Keratinocyte (primary cell): ENCODE results near the gene RCN2. TPM values are rescaled to one million over a fixed set of nuclear protein-coding genes. Genes with fewer than 3 reads are reported as not detected.

ENCODE experiments used
- DNase-seq: peaks from one replicate; pipeline ENCODE4 v3.0.0-alpha.2; 2011; ENCODE audit warnings: low read depth, missing footprints, low spot score
- FAIRE-seq: peaks from 2 replicates; lab custom pipeline; 2011; peaks lifted over from hg19 to GRCh38; lab: Jason Lieb, UNC
- H2AFZ ChIP-seq: 2 replicates; pipeline ENCODE4 v1.6.0; 2012; ENCODE audit warnings: low read length, control low read depth, inconsistent platforms; ENCODE audit not compliant: control insufficient read depth
- H3K27ac ChIP-seq: 2 replicates; pipeline ENCODE4 v1.5.1; 2011; ENCODE audit warnings: low read length; ENCODE audit not compliant: control insufficient read depth, insufficient read depth
- H3K27me3 ChIP-seq: 3 replicates; pipeline ENCODE4 v1.6.0; 2011; ENCODE audit warnings: low read length; ENCODE audit not compliant: control insufficient read depth, insufficient read depth; ENCODE audit errors: extremely low read depth
- H3K36me3 ChIP-seq, 2 experiments: 2 replicates in 1 of 2; 3 replicates in 1 of 2; pipeline ENCODE4 v1.5.1; 2011; ENCODE audit warnings: low read length in 2 of 2, mild to moderate bottlenecking in 1 of 2; ENCODE audit not compliant: control insufficient read depth in 2 of 2, insufficient read depth in 2 of 2; ENCODE audit errors: extremely low read depth in 1 of 2
- H3K4me1 ChIP-seq: 3 replicates; pipeline ENCODE4 v1.5.1; 2011; ENCODE audit warnings: low read length; ENCODE audit not compliant: control insufficient read depth, insufficient read depth; ENCODE audit errors: extremely low read depth
- H3K4me2 ChIP-seq: 3 replicates; pipeline ENCODE4 v1.6.0; 2011; ENCODE audit warnings: low read depth, low read length; ENCODE audit not compliant: control insufficient read depth, insufficient read depth; ENCODE audit errors: extremely low read depth
- H3K4me3 ChIP-seq, 3 experiments: fragments of 200-600 bp in 1 of 3; sonication (generic) in 1 of 3; 2 replicates in 2 of 3; 3 replicates in 1 of 3; pipeline ENCODE4 v1.5.1; 2011 to 2016; ENCODE audit warnings: low read length in 3 of 3, mild to moderate bottlenecking in 3 of 3, control low read depth in 2 of 3, inconsistent platforms in 1 of 3, low read depth in 1 of 3, mixed read lengths in 1 of 3, mixed run types in 1 of 3, moderate library complexity in 1 of 3; ENCODE audit not compliant: control insufficient read depth in 2 of 3, insufficient read depth in 2 of 3; ENCODE audit errors: extremely low read depth in 1 of 3
- H3K79me2 ChIP-seq: 2 replicates; pipeline ENCODE4 v1.6.0; 2012; ENCODE audit warnings: low read length; ENCODE audit not compliant: control insufficient read depth, insufficient read depth
- H3K9ac ChIP-seq: 3 replicates; pipeline ENCODE4 v1.6.0; 2011; ENCODE audit warnings: low read length; ENCODE audit not compliant: control insufficient read depth, insufficient read depth; ENCODE audit errors: extremely low read depth
- H3K9me1 ChIP-seq: 3 replicates; pipeline ENCODE4 v1.6.0; 2011; ENCODE audit warnings: low read length; ENCODE audit not compliant: control insufficient read depth, insufficient read depth; ENCODE audit errors: extremely low read depth
- H3K9me3 ChIP-seq: 2 replicates; pipeline ENCODE4 v1.5.1; 2012; ENCODE audit warnings: low read depth, low read length; ENCODE audit not compliant: control insufficient read depth
- H4K20me1 ChIP-seq: 3 replicates; pipeline ENCODE4 v1.6.0; 2011; ENCODE audit warnings: low read length; ENCODE audit not compliant: control insufficient read depth, insufficient read depth; ENCODE audit errors: extremely low read depth
- CTCF ChIP-seq, 3 experiments: IDR thresholded peaks in 1 of 3; conservative IDR thresholded peaks in 1 of 3; optimal IDR thresholded peaks in 1 of 3; 2 replicates in 2 of 3; 3 replicates in 1 of 3; pipeline versions ENCODE3 to v1.5.1; 2011; ENCODE audit warnings: low read length in 3 of 3, mild to moderate bottlenecking in 3 of 3, moderate library complexity in 2 of 3, control low read depth in 1 of 3, inconsistent platforms in 1 of 3; ENCODE audit not compliant: insufficient read depth in 2 of 3; ENCODE audit errors: extremely low read depth in 1 of 3
- EZH2 ChIP-seq: IDR thresholded peaks from one replicate; pipeline ENCODE4 v1.6.1; 2012; ENCODE audit warnings: inconsistent platforms, mild to moderate bottlenecking, low read length, moderate library complexity
- dilution Hi-C: fragments of 300-500 bp; cut with MboI; formaldehyde crosslinking; loops from one replicate; pipeline ENCODE4 v1.7.0; 2020; ENCODE audit warnings: low sequenced_read_pairs; ENCODE audit not compliant: extremely low pct_ligation_motif_present
- polyA plus RNA-seq, 5 experiments: library from polyadenylated mRNA; depleted of rRNA in 3 of 5; stranded (reverse) in 3 of 5; stranded (forward) in 1 of 5; unstranded in 1 of 5; fragments of >200 nt; gene quantifications; 1 replicate in 1 of 5; 2 replicates in 3 of 5; 3 replicates in 1 of 5; pipeline versions ENCODE4 v1.2.1 to v1.2.3, GENCODE V29; 2011 to 2012; ENCODE audit warnings: missing spikeins in 2 of 5, low read depth in 1 of 5, low replicate concordance in 1 of 5

Gene RCN2
- polyA plus RNA-seq, 1 donor (not counting 4 experiments of a cell fraction or from before 2014, with no cell fraction given) = 118 TPM

DNA sequence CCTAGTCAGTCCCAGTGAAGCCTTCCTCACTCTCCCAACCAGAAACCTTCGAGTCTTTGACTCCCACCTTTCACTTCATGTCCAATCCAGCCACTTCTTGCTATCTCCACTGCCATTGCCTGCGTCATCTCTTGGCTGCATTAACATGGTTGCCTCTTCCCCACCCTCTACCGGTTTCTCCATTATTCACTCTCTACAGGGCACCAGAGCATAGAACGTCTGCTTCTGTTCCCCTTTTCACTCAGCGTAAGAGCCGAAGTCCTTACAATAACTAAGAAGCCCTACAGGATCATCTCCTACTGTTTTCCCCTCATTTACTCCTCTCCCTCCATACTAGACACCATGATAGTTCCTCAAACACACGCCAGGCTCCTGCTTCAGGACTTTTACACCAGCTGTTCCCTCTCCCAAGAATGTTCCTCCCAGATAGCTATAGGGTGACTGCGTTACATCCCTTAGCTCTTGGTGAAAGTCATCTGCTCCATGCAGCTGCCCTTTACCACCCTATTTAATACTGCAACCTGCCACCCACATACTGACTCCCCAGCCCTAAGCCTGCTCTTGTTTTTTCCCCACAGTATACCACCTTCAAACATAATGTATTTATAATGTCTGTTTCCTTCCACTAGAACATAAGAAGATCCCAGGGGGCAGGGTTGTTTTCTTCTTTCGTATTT, 30.9 kb downstream of the RCN2 start:
- H3K27me3 ChIP-seq = no peaks in the 10 kb centered on the region
- H2AFZ ChIP-seq = no peak overlapping the region
- DNase-seq (no peak), FAIRE-seq (no peak)
- H3K36me3 ChIP-seq = no peaks in the 10 kb centered on the region
- no peak overlapping the region for H3K4me2 ChIP-seq
- H4K20me1 ChIP-seq = no peaks in the 10 kb centered on the region
- H3K79me2 ChIP-seq = no peaks in the 10 kb centered on the region
- TF ChIP-seq CTCF (optimal IDR thresholded peaks at IDR 0.05 in 1 of 3, IDR thresholded peaks at IDR 0.05 in 1 of 3, conservative IDR thresholded peaks at IDR 0.05 in 1 of 3; ENCODE audit: extremely low read depth in 1 of 3, insufficient read depth in 2 of 3, low read length in 3 of 3) (no peak), EZH2 (no peak)
- H3K4me3 ChIP-seq = no peak overlapping the region
- dilution Hi-C loops = no loop called here
- H3K9me3 ChIP-seq = no peaks in the 10 kb centered on the region
- H3K9ac ChIP-seq = no peak overlapping the region
- H3K27ac ChIP-seq = no peak overlapping the region
- H3K9me1 ChIP-seq = no peaks in the 10 kb centered on the region
- peaks cover 14% of the 10 kb centered on the region for H3K4me1 ChIP-seq

DNA sequence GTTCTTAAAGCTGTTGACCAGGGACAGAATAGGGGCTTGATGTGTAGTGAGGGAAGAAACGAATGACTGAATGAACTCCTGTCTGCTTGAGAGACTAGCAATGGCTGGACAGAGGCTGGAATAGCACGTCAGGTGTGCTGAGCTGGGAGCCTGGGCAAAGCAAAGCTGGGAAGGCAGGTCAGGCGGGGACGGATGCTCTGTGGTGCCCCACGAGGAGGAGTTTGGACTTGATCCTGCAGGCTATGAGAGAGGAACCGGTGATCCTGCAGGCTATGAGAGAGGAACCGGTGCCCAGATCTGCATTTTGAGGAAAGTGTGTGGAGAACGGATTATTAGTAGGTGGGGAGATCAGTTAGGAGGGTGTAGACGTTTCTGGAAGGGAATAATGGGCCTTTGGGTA, 32.0 kb downstream of the RCN2 start:
- TF ChIP-seq EZH2 (no peak), CTCF (optimal IDR thresholded peaks at IDR 0.05 in 1 of 3, IDR thresholded peaks at IDR 0.05 in 1 of 3, conservative IDR thresholded peaks at IDR 0.05 in 1 of 3; ENCODE audit: extremely low read depth in 1 of 3, insufficient read depth in 2 of 3, low read length in 3 of 3) (peak in 2 of 3 experiments; percentile 23 to 34)

More for the DNA sequence above, 32.0 kb downstream of the RCN2 start:
- Histone ChIP-seq H3K27me3 (no peaks in the 10 kb centered on the region), H3K27ac (no peak overlapping the region), H3K79me2 (no peaks in the 10 kb centered on the region), H3K4me1 (peaks cover 14% of the 10 kb centered on the region), H3K9me1 (no peaks in the 10 kb centered on the region), H3K36me3 (no peaks in the 10 kb centered on the region), H3K9me3 (no peaks in the 10 kb centered on the region), H4K20me1 (no peaks in the 10 kb centered on the region), H3K4me3 (no peak overlapping the region), H3K4me2 (peak overlapping the region; percentile 49), H2AFZ (peak overlapping the region; percentile 59), H3K9ac (no peak overlapping the region)
- FAIRE-seq = no peak
- DNase-seq = no peak
- dilution Hi-C loops = no loop called here
